ENCODE results near the gene SBK2. TPM values are rescaled to one million over a fixed set of nuclear protein-coding genes. Genes with fewer than 3 reads are reported as not detected.

Gene SBK2
- total and polyA plus RNA-seq, 2 donors = not detected

GRCh38 chr19:55563261-55563690, 26.3 kb upstream of the SBK2 start:
- H3K4me1 ChIP-seq (ENCODE audit: control insufficient read depth in 2 of 2, insufficient read depth in 2 of 2, low read length in 2 of 2) = no peaks in the 10 kb centered on the region
- no peak for DNase-seq (ENCODE audit: low read depth in 6 of 9, low spot score in 9 of 9)
- H3K27me3 ChIP-seq (ENCODE audit: control insufficient read depth in 2 of 2, insufficient read depth in 1 of 2, low read length in 1 of 2) = peaks cover 0 to 14% of the 10 kb centered on the region in 2 donors
- H3K9me3 ChIP-seq (ENCODE audit: control insufficient read depth in 2 of 2, insufficient read depth in 1 of 2, low read length in 1 of 2) = peaks cover 0 to 3% of the 10 kb centered on the region in 2 donors
- H3K27ac ChIP-seq (ENCODE audit: low read depth in 1 of 2, low read length in 1 of 2) = no peak overlapping the region
- no peaks in the 10 kb centered on the region for H3K36me3 ChIP-seq (ENCODE audit: control insufficient read depth in 2 of 2, insufficient read depth in 2 of 2, low read length in 1 of 2)
- WGBS = 89% methylated on average over 12 of the region's 12 CpGs
- no peak overlapping the region for H3K4me3 ChIP-seq (ENCODE audit: low read length in 2 of 2)

- no peak for DNase-seq (ENCODE audit: low read depth in 6 of 9, low spot score in 9 of 9)
- Histone ChIP-seq H3K36me3 (ENCODE audit: control insufficient read depth in 2 of 2, insufficient read depth in 2 of 2, low read length in 1 of 2) (no peaks in the 10 kb centered on the region), H3K4me1 (ENCODE audit: control insufficient read depth in 2 of 2, insufficient read depth in 2 of 2, low read length in 2 of 2) (no peaks in the 10 kb centered on the region), H3K4me3 (ENCODE audit: low read length in 2 of 2) (no peak overlapping the region), H3K27me3 (ENCODE audit: control insufficient read depth in 2 of 2, insufficient read depth in 1 of 2, low read length in 1 of 2) (peaks cover 0 to 10% of the 10 kb centered on the region in 2 donors), H3K9me3 (ENCODE audit: control insufficient read depth in 2 of 2, insufficient read depth in 1 of 2, low read length in 1 of 2) (peaks cover 0 to 3% of the 10 kb centered on the region in 2 donors), H3K27ac (ENCODE audit: low read depth in 1 of 2, low read length in 1 of 2) (no peak overlapping the region)
- 93% methylated on average over 9 of the region's 9 CpGs for WGBS
These were observed 22.8 kb upstream of the SBK2 start for GRCh38 chr19:55559684-55560083.

- Histone ChIP-seq H3K36me3 (ENCODE audit: control insufficient read depth in 2 of 2, insufficient read depth in 2 of 2, low read length in 1 of 2) (no peaks in the 10 kb centered on the region), H3K9me3 (ENCODE audit: control insufficient read depth in 2 of 2, insufficient read depth in 1 of 2, low read length in 1 of 2) (no peaks in the 10 kb centered on the region), H3K4me1 (ENCODE audit: control insufficient read depth in 2 of 2, insufficient read depth in 2 of 2, low read length in 2 of 2) (no peaks in the 10 kb centered on the region), H3K27ac (ENCODE audit: low read depth in 1 of 2, low read length in 1 of 2) (no peak overlapping the region), H3K4me3 (ENCODE audit: low read length in 2 of 2) (no peak overlapping the region), H3K27me3 (ENCODE audit: control insufficient read depth in 2 of 2, insufficient read depth in 1 of 2, low read length in 1 of 2) (peaks cover 0 to 36% of the 10 kb centered on the region in 2 donors)
- DNase-seq (ENCODE audit: low read depth in 6 of 9, low spot score in 9 of 9) = no peak
- 93% methylated on average over 8 of the region's 8 CpGs for WGBS
These were observed 17.8 kb upstream of the SBK2 start for GRCh38 chr19:55554741-55555152.

GRCh38 chr19:55554302-55554701, 17.4 kb upstream of the SBK2 start:
- no peak for DNase-seq (ENCODE audit: low read depth in 6 of 9, low spot score in 9 of 9)
- H3K9me3 ChIP-seq (ENCODE audit: control insufficient read depth in 2 of 2, insufficient read depth in 1 of 2, low read length in 1 of 2) = no peaks in the 10 kb centered on the region
- H3K4me1 ChIP-seq (ENCODE audit: control insufficient read depth in 2 of 2, insufficient read depth in 2 of 2, low read length in 2 of 2) = no peaks in the 10 kb centered on the region
- WGBS = 98% methylated on average over 9 of the region's 9 CpGs
- H3K27ac ChIP-seq (ENCODE audit: low read depth in 1 of 2, low read length in 1 of 2) = no peak overlapping the region
- H3K4me3 ChIP-seq (ENCODE audit: low read length in 2 of 2) = no peak overlapping the region
- no peaks in the 10 kb centered on the region for H3K36me3 ChIP-seq (ENCODE audit: control insufficient read depth in 2 of 2, insufficient read depth in 2 of 2, low read length in 1 of 2)
- peaks cover 0 to 40% of the 10 kb centered on the region in 2 donors for H3K27me3 ChIP-seq (ENCODE audit: control insufficient read depth in 2 of 2, insufficient read depth in 1 of 2, low read length in 1 of 2)

- Histone ChIP-seq H3K9me3 (ENCODE audit: control insufficient read depth in 2 of 2, insufficient read depth in 1 of 2, low read length in 1 of 2) (no peaks in the 10 kb centered on the region), H3K4me3 (ENCODE audit: low read length in 2 of 2) (no peak overlapping the region), H3K27ac (ENCODE audit: low read depth in 1 of 2, low read length in 1 of 2) (no peak overlapping the region), H3K27me3 (ENCODE audit: control insufficient read depth in 2 of 2, insufficient read depth in 1 of 2, low read length in 1 of 2) (peaks cover 0 to 47% of the 10 kb centered on the region in 2 donors), H3K4me1 (ENCODE audit: control insufficient read depth in 2 of 2, insufficient read depth in 2 of 2, low read length in 2 of 2) (no peaks in the 10 kb centered on the region), H3K36me3 (ENCODE audit: control insufficient read depth in 2 of 2, insufficient read depth in 2 of 2, low read length in 1 of 2) (no peaks in the 10 kb centered on the region)
- 88% methylated on average over 13 of the region's 13 CpGs for WGBS
- DNase-seq (ENCODE audit: low read depth in 6 of 9, low spot score in 9 of 9) = no peak
These were observed 16.6 kb upstream of the SBK2 start for GRCh38 chr19:55553217-55554182.

- WGBS = 88% methylated on average over 13 of the region's 13 CpGs
- no peak overlapping the region for H3K27ac ChIP-seq (ENCODE audit: low read depth in 1 of 2, low read length in 1 of 2)
- H3K4me1 ChIP-seq (ENCODE audit: control insufficient read depth in 2 of 2, insufficient read depth in 2 of 2, low read length in 2 of 2) = no peaks in the 10 kb centered on the region
- no peaks in the 10 kb centered on the region for H3K36me3 ChIP-seq (ENCODE audit: control insufficient read depth in 2 of 2, insufficient read depth in 2 of 2, low read length in 1 of 2)
- H3K4me3 ChIP-seq (ENCODE audit: low read length in 2 of 2) = no peak overlapping the region
- H3K9me3 ChIP-seq (ENCODE audit: control insufficient read depth in 2 of 2, insufficient read depth in 1 of 2, low read length in 1 of 2) = no peaks in the 10 kb centered on the region
- no peak for DNase-seq (ENCODE audit: low read depth in 6 of 9, low spot score in 9 of 9)
- H3K27me3 ChIP-seq (ENCODE audit: control insufficient read depth in 2 of 2, insufficient read depth in 1 of 2, low read length in 1 of 2) = peaks cover 0 to 54% of the 10 kb centered on the region in 2 donors
These were observed 15.7 kb upstream of the SBK2 start for GRCh38 chr19:55552620-55553019.

- H3K27me3 ChIP-seq (ENCODE audit: control insufficient read depth in 2 of 2, insufficient read depth in 1 of 2, low read length in 1 of 2) = peaks cover 0 to 58% of the 10 kb centered on the region in 2 donors
- 90% methylated on average over 5 of the region's 5 CpGs for WGBS
- no peaks in the 10 kb centered on the region for H3K4me1 ChIP-seq (ENCODE audit: control insufficient read depth in 2 of 2, insufficient read depth in 2 of 2, low read length in 2 of 2)
These were observed 15.3 kb upstream of the SBK2 start for GRCh38 chr19:55552206-55552605.

GRCh38 chr19:55550321-55550650, 13.4 kb upstream of the SBK2 start:
- H3K27me3 ChIP-seq (ENCODE audit: control insufficient read depth in 2 of 2, insufficient read depth in 1 of 2, low read length in 1 of 2) = peaks cover 0 to 68% of the 10 kb centered on the region in 2 donors
- no peak for DNase-seq (ENCODE audit: low read depth in 6 of 9, low spot score in 9 of 9)
- WGBS = 94% methylated on average over 7 of the region's 7 CpGs
- H3K27ac ChIP-seq (ENCODE audit: low read depth in 1 of 2, low read length in 1 of 2) = no peak overlapping the region
- H3K4me3 ChIP-seq (ENCODE audit: low read length in 2 of 2) = no peak overlapping the region
- H3K9me3 ChIP-seq (ENCODE audit: control insufficient read depth in 2 of 2, insufficient read depth in 1 of 2, low read length in 1 of 2) = no peaks in the 10 kb centered on the region
- H3K36me3 ChIP-seq (ENCODE audit: control insufficient read depth in 2 of 2, insufficient read depth in 2 of 2, low read length in 1 of 2) = no peaks in the 10 kb centered on the region
- H3K4me1 ChIP-seq (ENCODE audit: control insufficient read depth in 2 of 2, insufficient read depth in 2 of 2, low read length in 2 of 2) = no peaks in the 10 kb centered on the region

More at GRCh38 chr19:55552206-55552605, 15.3 kb upstream of the SBK2 start:
- no peak overlapping the region for H3K4me3 ChIP-seq (ENCODE audit: low read length in 2 of 2)
- no peaks in the 10 kb centered on the region for H3K9me3 ChIP-seq (ENCODE audit: control insufficient read depth in 2 of 2, insufficient read depth in 1 of 2, low read length in 1 of 2)
- H3K36me3 ChIP-seq (ENCODE audit: control insufficient read depth in 2 of 2, insufficient read depth in 2 of 2, low read length in 1 of 2) = no peaks in the 10 kb centered on the region
- no peak for DNase-seq (ENCODE audit: low read depth in 6 of 9, low spot score in 9 of 9)
- H3K27ac ChIP-seq (ENCODE audit: low read depth in 1 of 2, low read length in 1 of 2) = no peak overlapping the region

- H3K27ac ChIP-seq (ENCODE audit: low read depth in 1 of 2, low read length in 1 of 2) = no peak overlapping the region
These were observed 12.8 kb upstream of the SBK2 start for GRCh38 chr19:55549500-55550320.

More at GRCh38 chr19:55549500-55550320, 12.8 kb upstream of the SBK2 start:
- WGBS = 85% methylated on average over 36 of the region's 36 CpGs
- Histone ChIP-seq H3K27me3 (ENCODE audit: control insufficient read depth in 2 of 2, insufficient read depth in 1 of 2, low read length in 1 of 2) (peaks cover 0 to 68% of the 10 kb centered on the region in 2 donors), H3K4me1 (ENCODE audit: control insufficient read depth in 2 of 2, insufficient read depth in 2 of 2, low read length in 2 of 2) (no peaks in the 10 kb centered on the region), H3K9me3 (ENCODE audit: control insufficient read depth in 2 of 2, insufficient read depth in 1 of 2, low read length in 1 of 2) (no peaks in the 10 kb centered on the region), H3K4me3 (ENCODE audit: low read length in 2 of 2) (no peak overlapping the region), H3K36me3 (ENCODE audit: control insufficient read depth in 2 of 2, insufficient read depth in 2 of 2, low read length in 1 of 2) (no peaks in the 10 kb centered on the region)
- DNase-seq (ENCODE audit: low read depth in 6 of 9, low spot score in 9 of 9) = no peak

Measured in thymus (tissue), 11 donors.